RWPE2 (cell line): ENCODE measurements around the gene PI16.

Source experiments
- ATAC-seq: fragments of 200-7000 bp; cut with Tn5 transposase; 3 replicates; pipeline ENCODE4 v1.9.1; 2021; ENCODE audit warnings: low read depth
- DNase-seq: peaks from one replicate; pipeline ENCODE4 v3.0.0-alpha.2; 2020; ENCODE audit warnings: low spot score
- H3K27ac ChIP-seq: fragments of 450-650 bp; 2 replicates; pipeline ENCODE4 v1.5.1; 2017; ENCODE audit warnings: mild to moderate bottlenecking; ENCODE audit not compliant: poor library complexity, severe bottlenecking
- H3K27me3 ChIP-seq: fragments of 250-450 bp; sonication (Bioruptor Pico); 2 replicates; pipeline ENCODE4 v1.5.1; 2021; ENCODE audit warnings: mild to moderate bottlenecking, moderate library complexity; ENCODE audit not compliant: insufficient read depth, poor library complexity, severe bottlenecking
- H3K36me3 ChIP-seq: fragments of 250-450 bp; sonication (Bioruptor Pico); 2 replicates; pipeline ENCODE4 v1.5.1; 2020; ENCODE audit warnings: low read depth, mild to moderate bottlenecking, moderate library complexity
- H3K4me1 ChIP-seq: fragments of 250-450 bp; sonication (Bioruptor Pico); 2 replicates; pipeline ENCODE4 v1.5.1; 2021; ENCODE audit warnings: mild to moderate bottlenecking, moderate library complexity; ENCODE audit not compliant: insufficient read depth, poor library complexity, severe bottlenecking
- H3K4me3 ChIP-seq: fragments of 250-450 bp; sonication (Bioruptor Pico); 2 replicates; pipeline ENCODE4 v1.5.1; 2021; ENCODE audit warnings: mild to moderate bottlenecking, moderate library complexity; ENCODE audit not compliant: severe bottlenecking
- H3K9me3 ChIP-seq: fragments of 250-450 bp; sonication (Bioruptor Pico); 2 replicates; pipeline ENCODE4 v1.5.1; 2021; ENCODE audit warnings: mild to moderate bottlenecking, moderate library complexity; ENCODE audit not compliant: severe bottlenecking
- CTCF ChIP-seq: fragments of 450-650 bp; IDR thresholded peaks from one replicate; pipeline ENCODE4 v1.5.1; 2017; ENCODE audit warnings: mild to moderate bottlenecking, moderate library complexity; ENCODE audit not compliant: poor library complexity, severe bottlenecking

Gene PI16

GRCh38 chr6:36924131-36924530 is 30.4 kb upstream of the PI16 start:
- DNase-seq (no peak), ATAC-seq (no peak)
- Histone ChIP-seq H3K27ac (no peak overlapping the region), H3K4me1 (no peaks in the 10 kb centered on the region), H3K36me3 (peaks cover 24% of the 10 kb centered on the region), H3K9me3 (no peaks in the 10 kb centered on the region), H3K27me3 (no peaks in the 10 kb centered on the region), H3K4me3 (no peak overlapping the region)
- TF ChIP-seq CTCF = no peak

GRCh38 chr6:36924778-36925374 is 29.7 kb upstream of the PI16 start:
- DNase-seq (no peak), ATAC-seq (no peak)
- Histone ChIP-seq H3K4me1 (peaks cover 7% of the 10 kb centered on the region), H3K9me3 (no peaks in the 10 kb centered on the region), H3K27ac (no peak overlapping the region), H3K36me3 (peaks cover 18% of the 10 kb centered on the region), H3K4me3 (no peak overlapping the region), H3K27me3 (no peaks in the 10 kb centered on the region)
- TF ChIP-seq CTCF = no peak

GRCh38 chr6:36925809-36926208 is 28.7 kb upstream of the PI16 start:
- ATAC-seq (no peak), DNase-seq (no peak)
- Histone ChIP-seq H3K4me3 (no peak overlapping the region), H3K27me3 (no peaks in the 10 kb centered on the region), H3K27ac (no peak overlapping the region), H3K9me3 (no peaks in the 10 kb centered on the region), H3K4me1 (peaks cover 9% of the 10 kb centered on the region), H3K36me3 (peaks cover 14% of the 10 kb centered on the region)
- no peak for TF ChIP-seq CTCF

- no peak for TF ChIP-seq CTCF
- H3K4me3 ChIP-seq = no peak overlapping the region
- ATAC-seq = no peak
Measured at GRCh38 chr6:36926708-36927513, 27.6 kb upstream of the PI16 start.

More at GRCh38 chr6:36926708-36927513, 27.6 kb upstream of the PI16 start:
- no peak for DNase-seq
- H3K36me3 ChIP-seq = peaks cover 14% of the 10 kb centered on the region
- peaks cover 9% of the 10 kb centered on the region for H3K4me1 ChIP-seq
- H3K27me3 ChIP-seq = no peaks in the 10 kb centered on the region
- no peak overlapping the region for H3K27ac ChIP-seq
- no peaks in the 10 kb centered on the region for H3K9me3 ChIP-seq
